Neural cell (in vitro differentiated cells): ENCODE measurements around the gene CAPN14. TPM values are rescaled to one million over a fixed set of nuclear protein-coding genes. Genes with fewer than 3 reads are reported as not detected.

Source experiments
- H2AFZ ChIP-seq: fragments of 200-600, 300-800 bp; sonication (generic), shearing (Covaris generic); 2 replicates; pipeline ENCODE4 v1.6.0; 2014; ENCODE audit warnings: low read depth, mild to moderate bottlenecking, antibody characterized with exemption, low read length, moderate library complexity
- H3F3A ChIP-seq: fragments of 200-600 bp; shearing (Covaris generic); 2 replicates; pipeline ENCODE4 v1.6.1; 2016; ENCODE audit warnings: mild to moderate bottlenecking, moderate library complexity, mixed read lengths, antibody characterized with exemption, low read length; ENCODE audit not compliant: insufficient read depth, poor library complexity, severe bottlenecking
- H3K27ac ChIP-seq: fragments of 200-600, 300-800 bp; sonication (generic), shearing (Covaris generic); 2 replicates; pipeline ENCODE4 v1.5.1; 2014; ENCODE audit warnings: mild to moderate bottlenecking, low read length, moderate library complexity
- H3K27me3 ChIP-seq: fragments of 300-800, 200-600 bp; sonication (generic), shearing (Covaris generic); 2 replicates; pipeline ENCODE4 v1.6.0; 2014; ENCODE audit warnings: mild to moderate bottlenecking, low read depth, low read length, moderate library complexity; ENCODE audit not compliant: insufficient read depth
- H3K36me3 ChIP-seq: fragments of 300-800, 200-600 bp; sonication (generic), shearing (Covaris generic); 2 replicates; pipeline ENCODE4 v1.5.1; 2014; ENCODE audit warnings: mild to moderate bottlenecking, antibody characterized with exemption, low read length, moderate library complexity; ENCODE audit not compliant: insufficient read depth
- H3K4me2 ChIP-seq: fragments of 300-800, 200-600 bp; sonication (generic), shearing (Covaris generic); 2 replicates; pipeline ENCODE4 v1.6.0; 2014; ENCODE audit warnings: mild to moderate bottlenecking, low read length
- H3K4me3 ChIP-seq: fragments of 300-800, 200-600 bp; sonication (generic), shearing (Covaris generic); 2 replicates; pipeline ENCODE4 v1.5.1; 2014; ENCODE audit warnings: mild to moderate bottlenecking, low read length, moderate library complexity
- H3K79me2 ChIP-seq: fragments of 200-600 bp; shearing (Covaris generic); replicated peaks from 2 replicates; pipeline ENCODE4 v1.6.0; 2014; ENCODE audit warnings: mild to moderate bottlenecking, low read length, moderate library complexity; ENCODE audit not compliant: insufficient read depth
- H3K9ac ChIP-seq: fragments of 300-800, 200-600 bp; sonication (generic), shearing (Covaris generic); 2 replicates; pipeline ENCODE4 v1.6.1; 2016; ENCODE audit warnings: mild to moderate bottlenecking, low read length, mixed read lengths
- H3K9me2 ChIP-seq: fragments of 200-600 bp; shearing (Covaris generic); 2 replicates; pipeline ENCODE4 v1.6.1; 2016; ENCODE audit warnings: mild to moderate bottlenecking, low read length, mixed read lengths; ENCODE audit not compliant: insufficient read depth
- H3K9me3 ChIP-seq: fragments of 200-600, 300-800 bp; sonication (generic), shearing (Covaris generic); 2 replicates; pipeline ENCODE4 v1.6.1; 2016; ENCODE audit warnings: mild to moderate bottlenecking, mixed run types, low read length, moderate library complexity, mixed read lengths
- H4K20me1 ChIP-seq: fragments of 200-600 bp; shearing (Covaris generic); 2 replicates; pipeline ENCODE4 v1.6.1; 2016; ENCODE audit warnings: mild to moderate bottlenecking, mixed run types; ENCODE audit not compliant: insufficient read depth
- EP300 ChIP-seq: fragments of 450-650 bp; conservative IDR thresholded peaks from 2 replicates; pipeline ENCODE4 v1.6.1; 2014; ENCODE audit warnings: antibody characterized with exemption, mild to moderate bottlenecking, moderate library complexity; ENCODE audit not compliant: poor library complexity, severe bottlenecking
- EZH2 ChIP-seq: fragments of 200-600, 300-800 bp; shearing (Covaris generic), sonication (generic); IDR thresholded peaks from 2 replicates; pipeline ENCODE4 v1.6.1; 2014; ENCODE audit warnings: antibody characterized with exemption, low read length, borderline replicate concordance, mild to moderate bottlenecking; ENCODE audit not compliant: insufficient read depth, poor library complexity, severe bottlenecking
- MXI1 ChIP-seq: fragments of 450-650 bp; conservative IDR thresholded peaks from 2 replicates; pipeline ENCODE4 v1.6.1; 2014; ENCODE audit warnings: antibody characterized with exemption, mild to moderate bottlenecking; ENCODE audit not compliant: poor library complexity, severe bottlenecking
- RAD21 ChIP-seq: fragments of 450-650 bp; conservative IDR thresholded peaks from 2 replicates; pipeline ENCODE4 v1.6.1; 2014; ENCODE audit warnings: antibody characterized with exemption, mild to moderate bottlenecking, moderate library complexity
- TAF1 ChIP-seq: IDR thresholded peaks from 2 replicates; pipeline ENCODE4 v1.6.1; 2012; ENCODE audit warnings: low read depth
- polyA plus RNA-seq: library from polyadenylated mRNA; depleted of rRNA; stranded (reverse); fragments of >200 nt; gene quantifications from 2 replicates; pipeline ENCODE4 v1.2.3, GENCODE V29; 2014
- small RNA-seq, 3 experiments: library from RNA; depleted of rRNA; stranded (forward); fragments of <200 nt; gene quantifications; one replicate each; pipeline ENCODE3, GENCODE V24; 2012
- TF ChIP-seq, protein P1 (sequence below): IDR thresholded peaks from 2 replicates; pipeline ENCODE4 v1.6.1; 2012; ENCODE audit warnings: borderline replicate concordance

Gene CAPN14
- polyA plus RNA-seq, 1 donor from 2014 or later, result 2.1 TPM

- H2AFZ ChIP-seq, result no peak overlapping the region
- H3K9ac ChIP-seq, result no peak overlapping the region
- TF ChIP-seq RAD21 (no peak), EP300 (no peak), TAF1 (no peak)
- no peaks in the 10 kb centered on the region for H4K20me1 ChIP-seq
- no peaks in the 10 kb centered on the region for H3K79me2 ChIP-seq
- H3K4me3 ChIP-seq, result no peak overlapping the region
- H3K36me3 ChIP-seq, result no peaks in the 10 kb centered on the region
- no peaks in the 10 kb centered on the region for H3F3A ChIP-seq
- H3K9me3 ChIP-seq, result no peaks in the 10 kb centered on the region
- H3K9me2 ChIP-seq, result no peaks in the 10 kb centered on the region
- H3K27ac ChIP-seq, result no peak overlapping the region
- H3K4me2 ChIP-seq, result no peak overlapping the region
- H3K27me3 ChIP-seq, result no peaks in the 10 kb centered on the region
Measured at GRCh38 chr2:31125918-31126695, 91.2 kb downstream of the CAPN14 start.

DNA sequence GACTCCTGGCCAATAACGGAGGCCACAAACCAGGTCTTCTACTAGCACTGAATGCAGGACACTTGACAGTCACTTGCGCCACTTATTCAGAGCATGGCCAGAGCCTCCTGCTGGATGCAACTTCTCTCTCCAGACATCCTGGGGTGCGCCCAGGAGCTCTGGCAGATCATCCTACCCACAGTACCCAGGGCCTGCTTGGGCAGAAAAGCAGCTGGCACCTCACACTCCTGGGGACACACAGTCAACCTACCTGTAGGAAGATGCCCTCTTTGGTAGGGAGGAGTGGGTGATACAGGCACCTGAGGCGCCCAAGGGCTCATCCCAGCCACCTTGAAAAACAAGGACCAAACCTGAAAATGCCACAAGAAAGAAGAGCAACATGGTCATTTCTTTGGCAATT is 92.4 kb downstream of the CAPN14 start:
- Histone ChIP-seq H3K4me3 (no peak overlapping the region), H3K27me3 (no peaks in the 10 kb centered on the region), H3K79me2 (no peaks in the 10 kb centered on the region), H2AFZ (no peak overlapping the region), H3K4me2 (no peak overlapping the region), H3K36me3 (no peaks in the 10 kb centered on the region), H3F3A (no peaks in the 10 kb centered on the region), H3K9me3 (no peaks in the 10 kb centered on the region), H3K9ac (no peak overlapping the region), H3K27ac (no peak overlapping the region), H3K9me2 (no peaks in the 10 kb centered on the region), H4K20me1 (no peaks in the 10 kb centered on the region)
- TF ChIP-seq MXI1 (no peak), TAF1 (no peak), EZH2 (no peak), EP300 (no peak)
- TF ChIP-seq, protein P1, sequence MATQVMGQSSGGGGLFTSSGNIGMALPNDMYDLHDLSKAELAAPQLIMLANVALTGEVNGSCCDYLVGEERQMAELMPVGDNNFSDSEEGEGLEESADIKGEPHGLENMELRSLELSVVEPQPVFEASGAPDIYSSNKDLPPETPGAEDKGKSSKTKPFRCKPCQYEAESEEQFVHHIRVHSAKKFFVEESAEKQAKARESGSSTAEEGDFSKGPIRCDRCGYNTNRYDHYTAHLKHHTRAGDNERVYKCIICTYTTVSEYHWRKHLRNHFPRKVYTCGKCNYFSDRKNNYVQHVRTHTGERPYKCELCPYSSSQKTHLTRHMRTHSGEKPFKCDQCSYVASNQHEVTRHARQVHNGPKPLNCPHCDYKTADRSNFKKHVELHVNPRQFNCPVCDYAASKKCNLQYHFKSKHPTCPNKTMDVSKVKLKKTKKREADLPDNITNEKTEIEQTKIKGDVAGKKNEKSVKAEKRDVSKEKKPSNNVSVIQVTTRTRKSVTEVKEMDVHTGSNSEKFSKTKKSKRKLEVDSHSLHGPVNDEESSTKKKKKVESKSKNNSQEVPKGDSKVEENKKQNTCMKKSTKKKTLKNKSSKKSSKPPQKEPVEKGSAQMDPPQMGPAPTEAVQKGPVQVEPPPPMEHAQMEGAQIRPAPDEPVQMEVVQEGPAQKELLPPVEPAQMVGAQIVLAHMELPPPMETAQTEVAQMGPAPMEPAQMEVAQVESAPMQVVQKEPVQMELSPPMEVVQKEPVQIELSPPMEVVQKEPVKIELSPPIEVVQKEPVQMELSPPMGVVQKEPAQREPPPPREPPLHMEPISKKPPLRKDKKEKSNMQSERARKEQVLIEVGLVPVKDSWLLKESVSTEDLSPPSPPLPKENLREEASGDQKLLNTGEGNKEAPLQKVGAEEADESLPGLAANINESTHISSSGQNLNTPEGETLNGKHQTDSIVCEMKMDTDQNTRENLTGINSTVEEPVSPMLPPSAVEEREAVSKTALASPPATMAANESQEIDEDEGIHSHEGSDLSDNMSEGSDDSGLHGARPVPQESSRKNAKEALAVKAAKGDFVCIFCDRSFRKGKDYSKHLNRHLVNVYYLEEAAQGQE, result no peak

Small RNAs within 50 kb of the gene (small RNA-seq; reads per million reads assigned to genes)
- gene RNA5SP90, result 0 reads per million in 3 experiments

Other genes starting within 250 kb of the CAPN14 start
- gene GALNT14, start 79.1 kb downstream of the CAPN14 start, polyA plus RNA-seq, result 9.0 and 15.9 TPM in 2 replicates
- 3.5 and 6.9 TPM in 2 replicates for gene EHD3, start 16.6 kb upstream of the CAPN14 start, polyA plus RNA-seq
- 0.36 and 0.48 TPM in 2 replicates for gene XDH, start 197.2 kb upstream of the CAPN14 start, polyA plus RNA-seq